ENCODE data around the gene DYNC2LI1.

Gene DYNC2LI1

GRCh38 chr2:43764086-43764705 lies 9.6 kb upstream of the DYNC2LI1 start:
- H3K27ac ChIP-seq (ENCODE audit: low read length): no peak overlapping the region
- no peaks in the 10 kb centered on the region for H3K9me3 ChIP-seq (ENCODE audit: control insufficient read depth in 1 of 2, low read length in 2 of 2)
- no peaks in the 10 kb centered on the region for H3K4me1 ChIP-seq (ENCODE audit: control insufficient read depth in 1 of 2, insufficient read depth in 2 of 2, low read length in 2 of 2)

GRCh38 chr2:43766006-43766405 lies 7.8 kb upstream of the DYNC2LI1 start:
- Histone ChIP-seq H3K4me3 (ENCODE audit: low read depth in 1 of 2, low read length in 2 of 2) (no peak overlapping the region), H3K9me3 (ENCODE audit: control insufficient read depth in 1 of 2, low read length in 2 of 2) (no peaks in the 10 kb centered on the region), H3K27me3 (ENCODE audit: low read depth, low read length) (no peaks in the 10 kb centered on the region), H3K27ac (ENCODE audit: low read length) (no peak overlapping the region), H3K4me1 (ENCODE audit: control insufficient read depth in 1 of 2, insufficient read depth in 2 of 2, low read length in 2 of 2) (no peaks in the 10 kb centered on the region), H3K36me3 (ENCODE audit: control insufficient read depth in 1 of 2, insufficient read depth in 2 of 2, low read length in 2 of 2) (peaks cover 0 to 17% of the 10 kb centered on the region in 2 donors)

More at GRCh38 chr2:43764086-43764705, 9.6 kb upstream of the DYNC2LI1 start:
- peaks cover 0 to 17% of the 10 kb centered on the region in 2 donors for H3K36me3 ChIP-seq (ENCODE audit: control insufficient read depth in 1 of 2, insufficient read depth in 2 of 2, low read length in 2 of 2)
- H3K4me3 ChIP-seq (ENCODE audit: low read depth in 1 of 2, low read length in 2 of 2): no peak overlapping the region
- H3K27me3 ChIP-seq (ENCODE audit: low read depth, low read length): no peaks in the 10 kb centered on the region

- Histone ChIP-seq H3K27me3 (ENCODE audit: low read depth, low read length) (no peaks in the 10 kb centered on the region), H3K36me3 (ENCODE audit: control insufficient read depth in 1 of 2, insufficient read depth in 2 of 2, low read length in 2 of 2) (peaks cover 8 to 18% of the 10 kb centered on the region in 2 donors), H3K9me3 (ENCODE audit: control insufficient read depth in 1 of 2, low read length in 2 of 2) (no peaks in the 10 kb centered on the region), H3K4me3 (ENCODE audit: low read depth in 1 of 2, low read length in 2 of 2) (peak overlapping the region; percentile 90 to 97), H3K27ac (ENCODE audit: low read length) (peak overlapping the region; percentile 96), H3K4me1 (ENCODE audit: control insufficient read depth in 1 of 2, insufficient read depth in 2 of 2, low read length in 2 of 2) (peaks cover 0 to 3% of the 10 kb centered on the region in 2 donors)
These were observed 778 bp downstream of the DYNC2LI1 start for GRCh38 chr2:43774617-43775016.

- no peaks in the 10 kb centered on the region for H3K27me3 ChIP-seq (ENCODE audit: low read depth, low read length)
- no peaks in the 10 kb centered on the region for H3K9me3 ChIP-seq (ENCODE audit: control insufficient read depth in 1 of 2, low read length in 2 of 2)
- no peak overlapping the region for H3K27ac ChIP-seq (ENCODE audit: low read length)
- peaks cover 0 to 3% of the 10 kb centered on the region in 2 donors for H3K4me1 ChIP-seq (ENCODE audit: control insufficient read depth in 1 of 2, insufficient read depth in 2 of 2, low read length in 2 of 2)
- peaks cover 11 to 25% of the 10 kb centered on the region in 2 donors for H3K36me3 ChIP-seq (ENCODE audit: control insufficient read depth in 1 of 2, insufficient read depth in 2 of 2, low read length in 2 of 2)
- no peak overlapping the region for H3K4me3 ChIP-seq (ENCODE audit: low read depth in 1 of 2, low read length in 2 of 2)
These were observed 2.5 kb downstream of the DYNC2LI1 start for GRCh38 chr2:43776324-43776723.

- no peak overlapping the region for H3K27ac ChIP-seq (ENCODE audit: low read length)
- no peaks in the 10 kb centered on the region for H3K27me3 ChIP-seq (ENCODE audit: low read depth, low read length)
- H3K4me1 ChIP-seq (ENCODE audit: control insufficient read depth in 1 of 2, insufficient read depth in 2 of 2, low read length in 2 of 2): peaks cover 0 to 3% of the 10 kb centered on the region in 2 donors
- H3K4me3 ChIP-seq (ENCODE audit: low read depth in 1 of 2, low read length in 2 of 2): no peak overlapping the region
- H3K9me3 ChIP-seq (ENCODE audit: control insufficient read depth in 1 of 2, low read length in 2 of 2): no peaks in the 10 kb centered on the region
- H3K36me3 ChIP-seq (ENCODE audit: control insufficient read depth in 1 of 2, insufficient read depth in 2 of 2, low read length in 2 of 2): peaks cover 11 to 25% of the 10 kb centered on the region in 2 donors
These were observed 3.6 kb downstream of the DYNC2LI1 start for GRCh38 chr2:43777306-43777926.

GRCh38 chr2:43778233-43778632 lies 4.4 kb downstream of the DYNC2LI1 start:
- H3K27ac ChIP-seq (ENCODE audit: low read length): no peak overlapping the region
- H3K4me1 ChIP-seq (ENCODE audit: control insufficient read depth in 1 of 2, insufficient read depth in 2 of 2, low read length in 2 of 2): peaks cover 0 to 3% of the 10 kb centered on the region in 2 donors
- H3K4me3 ChIP-seq (ENCODE audit: low read depth in 1 of 2, low read length in 2 of 2): no peak overlapping the region
- no peaks in the 10 kb centered on the region for H3K27me3 ChIP-seq (ENCODE audit: low read depth, low read length)
- H3K36me3 ChIP-seq (ENCODE audit: control insufficient read depth in 1 of 2, insufficient read depth in 2 of 2, low read length in 2 of 2): peaks cover 11 to 25% of the 10 kb centered on the region in 2 donors
- H3K9me3 ChIP-seq (ENCODE audit: control insufficient read depth in 1 of 2, low read length in 2 of 2): no peaks in the 10 kb centered on the region

- Histone ChIP-seq H3K36me3 (ENCODE audit: control insufficient read depth in 1 of 2, insufficient read depth in 2 of 2, low read length in 2 of 2) (peaks cover 30 to 31% of the 10 kb centered on the region in 2 donors), H3K27me3 (ENCODE audit: low read depth, low read length) (no peaks in the 10 kb centered on the region), H3K4me3 (ENCODE audit: low read depth in 1 of 2, low read length in 2 of 2) (no peak overlapping the region), H3K9me3 (ENCODE audit: control insufficient read depth in 1 of 2, low read length in 2 of 2) (no peaks in the 10 kb centered on the region), H3K4me1 (ENCODE audit: control insufficient read depth in 1 of 2, insufficient read depth in 2 of 2, low read length in 2 of 2) (peaks cover 0 to 3% of the 10 kb centered on the region in 2 donors), H3K27ac (ENCODE audit: low read length) (no peak overlapping the region)
These were observed 14.1 kb downstream of the DYNC2LI1 start for GRCh38 chr2:43787895-43788294.

GRCh38 chr2:43788646-43789045 lies 14.8 kb downstream of the DYNC2LI1 start:
- H3K27ac ChIP-seq (ENCODE audit: low read length): no peak overlapping the region

GRCh38 chr2:43790147-43790546 lies 16.3 kb downstream of the DYNC2LI1 start:
- Histone ChIP-seq H3K27ac (ENCODE audit: low read length) (peak overlapping the region; percentile 22), H3K36me3 (ENCODE audit: control insufficient read depth in 1 of 2, insufficient read depth in 2 of 2, low read length in 2 of 2) (peaks cover 27 to 37% of the 10 kb centered on the region in 2 donors), H3K4me1 (ENCODE audit: control insufficient read depth in 1 of 2, insufficient read depth in 2 of 2, low read length in 2 of 2) (peaks cover 0 to 3% of the 10 kb centered on the region in 2 donors), H3K9me3 (ENCODE audit: control insufficient read depth in 1 of 2, low read length in 2 of 2) (no peaks in the 10 kb centered on the region), H3K4me3 (ENCODE audit: low read depth in 1 of 2, low read length in 2 of 2) (no peak overlapping the region), H3K27me3 (ENCODE audit: low read depth, low read length) (no peaks in the 10 kb centered on the region)

More at GRCh38 chr2:43788646-43789045, 14.8 kb downstream of the DYNC2LI1 start:
- H3K4me1 ChIP-seq (ENCODE audit: control insufficient read depth in 1 of 2, insufficient read depth in 2 of 2, low read length in 2 of 2): peaks cover 0 to 3% of the 10 kb centered on the region in 2 donors
- H3K27me3 ChIP-seq (ENCODE audit: low read depth, low read length): no peaks in the 10 kb centered on the region
- H3K9me3 ChIP-seq (ENCODE audit: control insufficient read depth in 1 of 2, low read length in 2 of 2): no peaks in the 10 kb centered on the region
- no peak overlapping the region for H3K4me3 ChIP-seq (ENCODE audit: low read depth in 1 of 2, low read length in 2 of 2)
- H3K36me3 ChIP-seq (ENCODE audit: control insufficient read depth in 1 of 2, insufficient read depth in 2 of 2, low read length in 2 of 2): peaks cover 29 to 31% of the 10 kb centered on the region in 2 donors

- Histone ChIP-seq H3K9me3 (ENCODE audit: control insufficient read depth in 1 of 2, low read length in 2 of 2) (no peaks in the 10 kb centered on the region), H3K27ac (ENCODE audit: low read length) (no peak overlapping the region), H3K36me3 (ENCODE audit: control insufficient read depth in 1 of 2, insufficient read depth in 2 of 2, low read length in 2 of 2) (peaks cover 24 to 46% of the 10 kb centered on the region in 2 donors), H3K27me3 (ENCODE audit: low read depth, low read length) (no peaks in the 10 kb centered on the region), H3K4me3 (ENCODE audit: low read depth in 1 of 2, low read length in 2 of 2) (no peak overlapping the region), H3K4me1 (ENCODE audit: control insufficient read depth in 1 of 2, insufficient read depth in 2 of 2, low read length in 2 of 2) (peaks cover 0 to 3% of the 10 kb centered on the region in 2 donors)
These were observed 17.4 kb downstream of the DYNC2LI1 start for GRCh38 chr2:43791035-43791765.

- Histone ChIP-seq H3K9me3 (ENCODE audit: control insufficient read depth in 1 of 2, low read length in 2 of 2) (no peaks in the 10 kb centered on the region), H3K36me3 (ENCODE audit: control insufficient read depth in 1 of 2, insufficient read depth in 2 of 2, low read length in 2 of 2) (peaks cover 17 to 53% of the 10 kb centered on the region in 2 donors), H3K4me1 (ENCODE audit: control insufficient read depth in 1 of 2, insufficient read depth in 2 of 2, low read length in 2 of 2) (peaks cover 0 to 3% of the 10 kb centered on the region in 2 donors), H3K4me3 (ENCODE audit: low read depth in 1 of 2, low read length in 2 of 2) (no peak overlapping the region), H3K27me3 (ENCODE audit: low read depth, low read length) (no peaks in the 10 kb centered on the region), H3K27ac (ENCODE audit: low read length) (no peak overlapping the region)
These were observed 18.8 kb downstream of the DYNC2LI1 start for GRCh38 chr2:43792653-43793052.

Data from muscle layer of duodenum (tissue), 2 donors.